H1 (cell line): ENCODE data around the gene LNX2.

Experiments
- EZH2 ChIP-seq: fragments of 200-600 bp; sonication (generic); IDR thresholded peaks from 2 replicates; pipeline ENCODE4 v1.7.1; 2012; ENCODE audit warnings: low read depth, mild to moderate bottlenecking, moderate library complexity, low read length, inconsistent platforms; ENCODE audit not compliant: severe bottlenecking
- TAF1 ChIP-seq: IDR thresholded peaks from 2 replicates; pipeline ENCODE4 v1.6.1; 2011; ENCODE audit warnings: mild to moderate bottlenecking, low read depth, low read length
- TEAD4 ChIP-seq: IDR thresholded peaks from 2 replicates; pipeline ENCODE4 v1.6.1; 2012; ENCODE audit warnings: low read depth, low read length, inconsistent platforms, mixed read lengths
- TF ChIP-seq, protein P1 (sequence below), 3 experiments: IDR thresholded peaks; 1 replicate in 2 of 3; 2 replicates in 1 of 3; pipeline versions ENCODE4 v1.5.1 to v1.6.1; 2011; ENCODE audit warnings: low read length in 3 of 3, mild to moderate bottlenecking in 3 of 3, inconsistent platforms in 2 of 3, low read depth in 1 of 3, moderate library complexity in 1 of 3; ENCODE audit not compliant: insufficient read depth in 1 of 3; ENCODE audit errors: control extremely low read depth in 1 of 3

DNA sequence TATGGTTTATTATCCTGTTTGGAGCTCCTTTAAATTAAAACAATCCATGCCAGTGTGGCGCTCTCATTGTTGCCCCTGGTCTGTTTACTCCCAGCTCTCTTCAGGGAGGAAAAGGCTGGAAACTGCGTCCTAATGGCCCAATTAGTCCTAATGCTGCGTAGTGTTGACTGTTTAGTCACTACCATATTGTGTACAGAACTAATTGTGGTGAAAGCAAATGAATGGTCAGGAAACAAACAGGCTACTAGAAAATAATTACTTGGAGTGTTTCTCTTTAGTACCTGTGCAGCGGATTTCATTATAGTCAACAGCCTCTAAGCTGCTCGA, 115.5 kb downstream of the LNX2 start:
- TF ChIP-seq, protein P1, sequence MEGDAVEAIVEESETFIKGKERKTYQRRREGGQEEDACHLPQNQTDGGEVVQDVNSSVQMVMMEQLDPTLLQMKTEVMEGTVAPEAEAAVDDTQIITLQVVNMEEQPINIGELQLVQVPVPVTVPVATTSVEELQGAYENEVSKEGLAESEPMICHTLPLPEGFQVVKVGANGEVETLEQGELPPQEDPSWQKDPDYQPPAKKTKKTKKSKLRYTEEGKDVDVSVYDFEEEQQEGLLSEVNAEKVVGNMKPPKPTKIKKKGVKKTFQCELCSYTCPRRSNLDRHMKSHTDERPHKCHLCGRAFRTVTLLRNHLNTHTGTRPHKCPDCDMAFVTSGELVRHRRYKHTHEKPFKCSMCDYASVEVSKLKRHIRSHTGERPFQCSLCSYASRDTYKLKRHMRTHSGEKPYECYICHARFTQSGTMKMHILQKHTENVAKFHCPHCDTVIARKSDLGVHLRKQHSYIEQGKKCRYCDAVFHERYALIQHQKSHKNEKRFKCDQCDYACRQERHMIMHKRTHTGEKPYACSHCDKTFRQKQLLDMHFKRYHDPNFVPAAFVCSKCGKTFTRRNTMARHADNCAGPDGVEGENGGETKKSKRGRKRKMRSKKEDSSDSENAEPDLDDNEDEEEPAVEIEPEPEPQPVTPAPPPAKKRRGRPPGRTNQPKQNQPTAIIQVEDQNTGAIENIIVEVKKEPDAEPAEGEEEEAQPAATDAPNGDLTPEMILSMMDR (IDR thresholded peaks at IDR 0.05; ENCODE audit: control extremely low read depth in 1 of 3, insufficient read depth in 1 of 3, low read depth in 1 of 3, low read length in 3 of 3), result no peak
- no peak for TF ChIP-seq TEAD4
- TF ChIP-seq TAF1, result no peak
- no peak for TF ChIP-seq EZH2
